HG02623 (cell line): ENCODE results near the gene INPP5F.
"Not testable (repeated sequence)": the region's sequence is repeated elsewhere in the genome, so short reads cannot be mapped to it uniquely, and the experiment has no call there.

Source experiments
- ATAC-seq: cut with Tn5 transposase; IDR thresholded peaks from one replicate; pipeline ENCODE4 v1.9.1; 2021; ENCODE audit warnings: moderate library complexity; ENCODE audit not compliant: unreplicated experiment

INPP5F gene

GRCh38 chr10:119740096-119740495, 14.2 kb downstream of the INPP5F start:
- no peak for ATAC-seq

- no peak for ATAC-seq
Measured at GRCh38 chr10:119742947-119743648, 17.2 kb downstream of the INPP5F start.

GRCh38 chr10:119747940-119748339, 22.1 kb downstream of the INPP5F start:
- ATAC-seq, result no peak

GRCh38 chr10:119748871-119749270, 23.0 kb downstream of the INPP5F start:
- no peak for ATAC-seq

- ATAC-seq, result no peak
Measured at GRCh38 chr10:119749455-119749854, 23.6 kb downstream of the INPP5F start.

- no peak for ATAC-seq
Measured at GRCh38 chr10:119750391-119751230, 24.8 kb downstream of the INPP5F start.

GRCh38 chr10:119753309-119753708, 27.5 kb downstream of the INPP5F start:
- no peak for ATAC-seq

GRCh38 chr10:119754085-119754484, 28.2 kb downstream of the INPP5F start:
- no peak for ATAC-seq

GRCh38 chr10:119754936-119755335, 29.1 kb downstream of the INPP5F start:
- ATAC-seq, result no peak

- no peak for ATAC-seq
Measured at GRCh38 chr10:119755446-119755845, 29.6 kb downstream of the INPP5F start.

- no peak for ATAC-seq
Measured at GRCh38 chr10:119758448-119759195, 32.8 kb downstream of the INPP5F start.

GRCh38 chr10:119759832-119760231, 34.0 kb downstream of the INPP5F start:
- no peak for ATAC-seq

- ATAC-seq, result no peak
Measured at GRCh38 chr10:119761106-119761505, 35.3 kb downstream of the INPP5F start.

- ATAC-seq, result no peak
Measured at GRCh38 chr10:119762035-119762434, 36.2 kb downstream of the INPP5F start.

GRCh38 chr10:119762805-119763798, 37.3 kb downstream of the INPP5F start:
- no peak for ATAC-seq

GRCh38 chr10:119768455-119769094, 42.7 kb downstream of the INPP5F start:
- ATAC-seq, result no peak

GRCh38 chr10:119769886-119770285, 44.0 kb downstream of the INPP5F start:
- ATAC-seq, result no peak

- ATAC-seq, result no peak
Measured at GRCh38 chr10:119770928-119771327, 45.1 kb downstream of the INPP5F start.

GRCh38 chr10:119772334-119772733, 46.5 kb downstream of the INPP5F start:
- no peak for ATAC-seq

GRCh38 chr10:119773041-119773440, 47.2 kb downstream of the INPP5F start:
- not testable (repeated sequence) for ATAC-seq
